ENCODE data around the gene RAMAC.
"Not testable (repeated sequence)": the region's sequence is repeated elsewhere in the genome, so short reads cannot be mapped to it uniquely, and the experiment has no call there.

RAMAC gene

GRCh38 chr15:83012076-83012426 lies 26.0 kb downstream of the RAMAC start:
- DNase-seq = peak in 2 of 56 donors; percentile 28

- no peak for DNase-seq
These were observed 26.6 kb downstream of the RAMAC start for GRCh38 chr15:83012636-83013035.

- no peak for DNase-seq
These were observed 28.2 kb downstream of the RAMAC start for GRCh38 chr15:83014205-83014653.

GRCh38 chr15:83015361-83015760 lies 29.4 kb downstream of the RAMAC start:
- DNase-seq = no peak

- peak in 1 of 56 donors; percentile 11 for DNase-seq
These were observed 30.9 kb downstream of the RAMAC start for GRCh38 chr15:83016906-83017305.

GRCh38 chr15:83018436-83018835 lies 32.4 kb downstream of the RAMAC start:
- DNase-seq = no peak

GRCh38 chr15:83030021-83030420 lies 44.0 kb downstream of the RAMAC start:
- no peak for DNase-seq

DNA sequence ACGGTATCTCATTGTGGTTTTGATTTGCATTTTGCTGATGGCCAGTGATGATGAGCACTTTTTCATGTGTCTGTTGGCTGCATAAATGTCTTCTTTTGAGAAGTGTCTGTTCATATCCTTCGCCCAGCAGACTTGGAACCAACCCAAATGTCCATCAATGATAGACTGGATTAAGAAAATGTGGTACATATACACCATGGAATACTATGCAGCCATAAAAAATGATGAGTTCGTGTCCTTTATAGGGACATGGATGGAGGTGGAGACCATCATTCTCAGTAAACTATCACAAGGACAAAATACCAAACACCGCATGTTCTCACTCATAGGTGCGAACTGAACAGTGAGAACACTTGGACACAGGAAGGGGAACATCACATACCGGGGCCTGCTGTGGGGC lies 45.2 kb downstream of the RAMAC start:
- not testable (repeated sequence) for DNase-seq

- DNase-seq = no peak
These were observed 50.2 kb downstream of the RAMAC start for GRCh38 chr15:83036253-83036652.

- DNase-seq = no peak
These were observed 53.2 kb downstream of the RAMAC start for GRCh38 chr15:83039206-83039605.
